Esophagus mucosa (tissue), 1 donor: Measurements from ENCODE around the gene VWA5B1. TPM values are rescaled to one million over a fixed set of nuclear protein-coding genes. Genes with fewer than 3 reads are reported as not detected.

ENCODE experiments used
- ATAC-seq: fragments of 200-7000 bp; cut with Tn5 transposase; one replicate; pipeline ENCODE4 v1.9.1; 2020
- total RNA-seq: library from RNA; stranded (reverse); gene quantifications from one replicate; pipeline ENCODE4 v1.2.4, GENCODE V29; 2023
- donor health status: DM: yes; HTN: yes; CAD: no.

The VWA5B1 gene
- total RNA-seq, 1 donor from 2014 or later: not detected

- no peak for ATAC-seq
These were observed 108.1 kb downstream of the VWA5B1 start for GRCh38 chr1:20398744-20399143.

GRCh38 chr1:20399196-20399595 lies 108.5 kb downstream of the VWA5B1 start:
- no peak for ATAC-seq

- ATAC-seq: no peak
These were observed 109.0 kb downstream of the VWA5B1 start for GRCh38 chr1:20399606-20400180.

GRCh38 chr1:20400341-20401177 lies 109.9 kb downstream of the VWA5B1 start:
- ATAC-seq: no peak

GRCh38 chr1:20401405-20402010 lies 110.8 kb downstream of the VWA5B1 start:
- no peak for ATAC-seq

GRCh38 chr1:20402585-20403422 lies 112.1 kb downstream of the VWA5B1 start:
- ATAC-seq: no peak

GRCh38 chr1:20403423-20404145 lies 112.9 kb downstream of the VWA5B1 start:
- no peak for ATAC-seq

- no peak for ATAC-seq
These were observed 113.8 kb downstream of the VWA5B1 start for GRCh38 chr1:20404466-20404865.

Other genes starting within 250 kb of the VWA5B1 start
- 0.52 TPM for gene PLA2G5, start 220.7 kb upstream of the VWA5B1 start, total RNA-seq
- gene PLA2G2D, start 171.3 kb upstream of the VWA5B1 start, total RNA-seq: 0.20 TPM
- 0.04 TPM for gene PLA2G2F, start 151.6 kb upstream of the VWA5B1 start, total RNA-seq
- gene UBXN10, start 104.8 kb upstream of the VWA5B1 start, total RNA-seq: 0.04 TPM
- gene PLA2G2C, start 104.4 kb upstream of the VWA5B1 start, total RNA-seq: 0.48 TPM
- 7.7 TPM for gene CAMK2N1, start 195.3 kb downstream of the VWA5B1 start, total RNA-seq
- 17.1 TPM for gene MUL1, start 217.3 kb downstream of the VWA5B1 start, total RNA-seq